ENCODE results near the gene CLRN3. TPM values are rescaled to one million over a fixed set of nuclear protein-coding genes. Genes with fewer than 3 reads are reported as not detected.

The CLRN3 gene
- total RNA-seq, 1 donor from 2014 or later: not detected

- H2AFZ ChIP-seq (ENCODE audit: low read depth, low read length): no peak overlapping the region
- H3K4me3 ChIP-seq (ENCODE audit: insufficient read depth, low read depth, low read length): no peak overlapping the region
- H3K27me3 ChIP-seq (ENCODE audit: insufficient read depth, low read length): peaks cover 5% of the 10 kb centered on the region
- no peaks in the 10 kb centered on the region for H3K9me3 ChIP-seq (ENCODE audit: insufficient read depth, low read depth, low read length)
- H3K27ac ChIP-seq (ENCODE audit: low read depth, low read length): no peak overlapping the region
- FAIRE-seq (no peak), DNase-seq (ENCODE audit: low read depth) (no peak)
- H3K4me3 Mint-ChIP-seq (ENCODE audit: unreplicated experiment): no peak overlapping the region
- H3K9me3 Mint-ChIP-seq (ENCODE audit: unreplicated experiment): no peaks in the 10 kb centered on the region
- H4K20me1 ChIP-seq (ENCODE audit: insufficient read depth, low read length): no peaks in the 10 kb centered on the region
- peaks cover 10% of the 10 kb centered on the region for H3K4me1 ChIP-seq (ENCODE audit: insufficient read depth, low read length)
- H3K27me3 Mint-ChIP-seq (ENCODE audit: low read depth, unreplicated experiment): peaks cover 3% of the 10 kb centered on the region
- no peak for TF ChIP-seq EZH2 (IDR thresholded peaks at IDR 0.05; ENCODE audit: insufficient read depth, low read length)
- no peak for TF ChIP-seq CTCF (IDR thresholded peaks at IDR 0.05; ENCODE audit: insufficient read depth, low read depth, low read length)
- no peak overlapping the region for H3K9ac ChIP-seq (ENCODE audit: low read length)
- H3K4me1 Mint-ChIP-seq (ENCODE audit: low read depth, unreplicated experiment): peaks cover 23% of the 10 kb centered on the region
- no peaks in the 10 kb centered on the region for H3K36me3 ChIP-seq (ENCODE audit: insufficient read depth, low read length)
- H3K4me2 ChIP-seq (ENCODE audit: low read length): no peak overlapping the region
- no peaks in the 10 kb centered on the region for H3K36me3 Mint-ChIP-seq (ENCODE audit: low read depth, unreplicated experiment)
- H3K79me2 ChIP-seq (ENCODE audit: insufficient read depth, low read length): no peaks in the 10 kb centered on the region
- H3K27ac Mint-ChIP-seq (ENCODE audit: unreplicated experiment): no peak overlapping the region
Observed at GRCh38 chr10:127890216-127890615, 2.5 kb downstream of the CLRN3 start.

GRCh38 chr10:127889605-127890195 is 3.0 kb downstream of the CLRN3 start:
- no peaks in the 10 kb centered on the region for H3K36me3 ChIP-seq (ENCODE audit: insufficient read depth, low read length)
- H3K4me2 ChIP-seq (ENCODE audit: low read length): peak overlapping the region; percentile 57
- FAIRE-seq: peak; percentile 5
- H3K27ac ChIP-seq (ENCODE audit: low read depth, low read length): no peak overlapping the region
- H3K4me1 Mint-ChIP-seq (ENCODE audit: low read depth, unreplicated experiment): peaks cover 18% of the 10 kb centered on the region
- H3K36me3 Mint-ChIP-seq (ENCODE audit: low read depth, unreplicated experiment): no peaks in the 10 kb centered on the region
- H3K4me3 Mint-ChIP-seq (ENCODE audit: unreplicated experiment): no peak overlapping the region
- H3K9me3 ChIP-seq (ENCODE audit: insufficient read depth, low read depth, low read length): no peaks in the 10 kb centered on the region
- H2AFZ ChIP-seq (ENCODE audit: low read depth, low read length): no peak overlapping the region
- peak overlapping the region; percentile 74 for H3K27ac Mint-ChIP-seq (ENCODE audit: unreplicated experiment)
- H3K4me3 ChIP-seq (ENCODE audit: insufficient read depth, low read depth, low read length): peak overlapping the region; percentile 6
- H3K27me3 Mint-ChIP-seq (ENCODE audit: low read depth, unreplicated experiment): peaks cover 4% of the 10 kb centered on the region
- DNase-seq (ENCODE audit: low read depth): peak; percentile 72
- TF ChIP-seq EZH2 (IDR thresholded peaks at IDR 0.05; ENCODE audit: insufficient read depth, low read length) (no peak), CTCF (IDR thresholded peaks at IDR 0.05; ENCODE audit: insufficient read depth, low read depth, low read length) (no peak)
- H4K20me1 ChIP-seq (ENCODE audit: insufficient read depth, low read length): no peaks in the 10 kb centered on the region
- no peaks in the 10 kb centered on the region for H3K79me2 ChIP-seq (ENCODE audit: insufficient read depth, low read length)
- no peaks in the 10 kb centered on the region for H3K9me3 Mint-ChIP-seq (ENCODE audit: unreplicated experiment)
- no peak overlapping the region for H3K9ac ChIP-seq (ENCODE audit: low read length)
- peaks cover 5% of the 10 kb centered on the region for H3K27me3 ChIP-seq (ENCODE audit: insufficient read depth, low read length)
- H3K4me1 ChIP-seq (ENCODE audit: insufficient read depth, low read length): peaks cover 10% of the 10 kb centered on the region

- H2AFZ ChIP-seq (ENCODE audit: low read depth, low read length): no peak overlapping the region
- no peak overlapping the region for H3K4me3 ChIP-seq (ENCODE audit: insufficient read depth, low read depth, low read length)
- FAIRE-seq: no peak
- Mint-ChIP-seq H3K9me3 (ENCODE audit: unreplicated experiment) (no peaks in the 10 kb centered on the region), H3K4me3 (ENCODE audit: unreplicated experiment) (no peak overlapping the region), H3K27ac (ENCODE audit: unreplicated experiment) (peak overlapping the region; percentile 74), H3K36me3 (ENCODE audit: low read depth, unreplicated experiment) (no peaks in the 10 kb centered on the region), H3K27me3 (ENCODE audit: low read depth, unreplicated experiment) (peaks cover 8% of the 10 kb centered on the region), H3K4me1 (ENCODE audit: low read depth, unreplicated experiment) (peaks cover 13% of the 10 kb centered on the region)
- H4K20me1 ChIP-seq (ENCODE audit: insufficient read depth, low read length): no peaks in the 10 kb centered on the region
- TF ChIP-seq EZH2 (IDR thresholded peaks at IDR 0.05; ENCODE audit: insufficient read depth, low read length) (no peak), CTCF (IDR thresholded peaks at IDR 0.05; ENCODE audit: insufficient read depth, low read depth, low read length) (no peak)
- H3K9ac ChIP-seq (ENCODE audit: low read length): no peak overlapping the region
- no peaks in the 10 kb centered on the region for H3K9me3 ChIP-seq (ENCODE audit: insufficient read depth, low read depth, low read length)
- no peak overlapping the region for H3K4me2 ChIP-seq (ENCODE audit: low read length)
- no peak overlapping the region for H3K27ac ChIP-seq (ENCODE audit: low read depth, low read length)
- H3K27me3 ChIP-seq (ENCODE audit: insufficient read depth, low read length): peaks cover 5% of the 10 kb centered on the region
- H3K36me3 ChIP-seq (ENCODE audit: insufficient read depth, low read length): no peaks in the 10 kb centered on the region
- no peaks in the 10 kb centered on the region for H3K79me2 ChIP-seq (ENCODE audit: insufficient read depth, low read length)
- H3K4me1 ChIP-seq (ENCODE audit: insufficient read depth, low read length): peaks cover 10% of the 10 kb centered on the region
- no peak for DNase-seq (ENCODE audit: low read depth)
Observed at GRCh38 chr10:127888521-127889312, 4.0 kb downstream of the CLRN3 start.

All from astrocyte (in vitro differentiated cells and primary cell).